ENCODE measurements around the gene THSD4. TPM values are rescaled to one million over a fixed set of nuclear protein-coding genes. Genes with fewer than 3 reads are reported as not detected.

Gene THSD4
- total and polyA plus RNA-seq, 4 donors, result 6.0 to 42.4 (median 18.5) TPM

- DNase-seq, result no peak
- ATAC-seq (ENCODE audit: insufficient read depth, low FRiP score), result no peak
- Histone ChIP-seq H3K9me3 (ENCODE audit: control insufficient read depth in 4 of 4, insufficient read depth in 3 of 4, low read length in 3 of 4) (no peaks in the 10 kb centered on the region), H3K27ac (ENCODE audit: low read depth in 1 of 2, low read length in 1 of 2) (no peak overlapping the region), H3K4me3 (no peak overlapping the region), H3K36me3 (ENCODE audit: control insufficient read depth in 4 of 4, insufficient read depth in 4 of 4, low read length in 4 of 4) (no peaks in the 10 kb centered on the region), H3K4me1 (ENCODE audit: control insufficient read depth in 5 of 5, insufficient read depth in 5 of 5, low read length in 5 of 5) (peaks cover 0 to 5% (median 0%) of the 10 kb centered on the region in 5 donors), H3K27me3 (ENCODE audit: control insufficient read depth in 3 of 3, insufficient read depth in 3 of 3, low read length in 2 of 3) (no peaks in the 10 kb centered on the region), H3K9ac (ENCODE audit: insufficient read depth in 1 of 2, low read length in 2 of 2) (no peak overlapping the region)
- 78 to 80% methylated on average over 5 of the region's 5 CpGs for WGBS, 2 donors
- no peak for TF ChIP-seq CTCF (IDR thresholded peaks at IDR 0.05; ENCODE audit: control extremely low read depth, extremely low read depth)
Measured at GRCh38 chr15:71646767-71647486, 531.7 kb downstream of the THSD4 start.

- Histone ChIP-seq H3K27me3 (ENCODE audit: control insufficient read depth in 3 of 3, insufficient read depth in 3 of 3, low read length in 2 of 3) (no peaks in the 10 kb centered on the region), H3K36me3 (ENCODE audit: control insufficient read depth in 4 of 4, insufficient read depth in 4 of 4, low read length in 4 of 4) (no peaks in the 10 kb centered on the region), H3K4me3 (no peak overlapping the region), H3K27ac (ENCODE audit: low read depth in 1 of 2, low read length in 1 of 2) (peak overlapping the region in 1 of 2 donors; percentile 35), H3K9me3 (ENCODE audit: control insufficient read depth in 4 of 4, insufficient read depth in 3 of 4, low read length in 3 of 4) (no peaks in the 10 kb centered on the region), H3K9ac (ENCODE audit: insufficient read depth in 1 of 2, low read length in 2 of 2) (no peak overlapping the region), H3K4me1 (ENCODE audit: control insufficient read depth in 5 of 5, insufficient read depth in 5 of 5, low read length in 5 of 5) (peaks cover 0 to 5% (median 0%) of the 10 kb centered on the region in 5 donors)
- no peak for ATAC-seq (ENCODE audit: insufficient read depth, low FRiP score)
- WGBS, 2 donors, result 80 to 83% methylated on average over 4 of the region's 4 CpGs
- no peak for DNase-seq
- TF ChIP-seq CTCF (IDR thresholded peaks at IDR 0.05; ENCODE audit: control extremely low read depth, extremely low read depth), result no peak
Measured at GRCh38 chr15:71647487-71647808, 532.2 kb downstream of the THSD4 start.

GRCh38 chr15:71648095-71648494, 532.8 kb downstream of the THSD4 start:
- ATAC-seq (ENCODE audit: insufficient read depth, low FRiP score) (no peak), DNase-seq (no peak)
- WGBS, 2 donors, result 90 to 93% methylated on average over 3 of the region's 3 CpGs
- H3K36me3 ChIP-seq (ENCODE audit: control insufficient read depth in 4 of 4, insufficient read depth in 4 of 4, low read length in 4 of 4), result no peaks in the 10 kb centered on the region
- peak overlapping the region in 1 of 2 donors; percentile 35 for H3K27ac ChIP-seq (ENCODE audit: low read depth in 1 of 2, low read length in 1 of 2)
- no peak overlapping the region for H3K4me3 ChIP-seq
- no peak for TF ChIP-seq CTCF (IDR thresholded peaks at IDR 0.05; ENCODE audit: control extremely low read depth, extremely low read depth)
- no peaks in the 10 kb centered on the region for H3K27me3 ChIP-seq (ENCODE audit: control insufficient read depth in 3 of 3, insufficient read depth in 3 of 3, low read length in 2 of 3)
- H3K9me3 ChIP-seq (ENCODE audit: control insufficient read depth in 4 of 4, insufficient read depth in 3 of 4, low read length in 3 of 4), result no peaks in the 10 kb centered on the region
- no peak overlapping the region for H3K9ac ChIP-seq (ENCODE audit: insufficient read depth in 1 of 2, low read length in 2 of 2)
- H3K4me1 ChIP-seq (ENCODE audit: control insufficient read depth in 5 of 5, insufficient read depth in 5 of 5, low read length in 5 of 5), result peaks cover 0 to 5% (median 2%) of the 10 kb centered on the region in 5 donors

GRCh38 chr15:71649894-71650293, 534.6 kb downstream of the THSD4 start:
- no peak overlapping the region for H3K4me3 ChIP-seq
- no peak for TF ChIP-seq CTCF (IDR thresholded peaks at IDR 0.05; ENCODE audit: control extremely low read depth, extremely low read depth)
- no peak overlapping the region for H3K27ac ChIP-seq (ENCODE audit: low read depth in 1 of 2, low read length in 1 of 2)
- no peaks in the 10 kb centered on the region for H3K36me3 ChIP-seq (ENCODE audit: control insufficient read depth in 4 of 4, insufficient read depth in 4 of 4, low read length in 4 of 4)
- ATAC-seq (ENCODE audit: insufficient read depth, low FRiP score) (no peak), DNase-seq (no peak)
- WGBS, 2 donors, result 83 to 88% methylated on average over 3 of the region's 3 CpGs
- peaks cover 0 to 13% (median 5%) of the 10 kb centered on the region in 5 donors for H3K4me1 ChIP-seq (ENCODE audit: control insufficient read depth in 5 of 5, insufficient read depth in 5 of 5, low read length in 5 of 5)
- no peak overlapping the region for H3K9ac ChIP-seq (ENCODE audit: insufficient read depth in 1 of 2, low read length in 2 of 2)
- no peaks in the 10 kb centered on the region for H3K9me3 ChIP-seq (ENCODE audit: control insufficient read depth in 4 of 4, insufficient read depth in 3 of 4, low read length in 3 of 4)
- no peaks in the 10 kb centered on the region for H3K27me3 ChIP-seq (ENCODE audit: control insufficient read depth in 3 of 3, insufficient read depth in 3 of 3, low read length in 2 of 3)

All from lung (tissue), 12 donors.